Gastroesophageal sphincter (tissue), 4 donors: Measurements from ENCODE around the gene VSIG10L. TPM values are rescaled to one million over a fixed set of nuclear protein-coding genes. Genes with fewer than 3 reads are reported as not detected.

Experiments used
- ATAC-seq: fragments of 150-250 bp; one replicate; pipeline ENCODE4 v1.9.1; 2016; ENCODE audit warnings: mild to moderate bottlenecking, moderate library complexity
- H3K27ac ChIP-seq, 4 donors: fragments of 200-600 bp; sonication (generic) in 3 of 4; 1 replicate in 3 of 4; 2 replicates in 1 of 4; pipeline ENCODE4 v1.5.1; 2016 to 2019
- H3K27me3 ChIP-seq: fragments of 200-600 bp; sonication (generic); one replicate; pipeline ENCODE4 v1.5.1; 2019
- H3K36me3 ChIP-seq, 2 donors: fragments of 200-600 bp; sonication (generic); one replicate each; pipeline ENCODE4 v1.5.1; 2019; ENCODE audit warnings: control low read depth in 1 of 2
- H3K4me1 ChIP-seq, 3 donors: fragments of 200-600 bp; sonication (generic); 1 replicate in 2 of 3; 2 replicates in 1 of 3; pipeline ENCODE4 v1.5.1; 2016 to 2019; ENCODE audit warnings: control low read depth in 2 of 3
- H3K4me3 ChIP-seq, 2 donors: fragments of 200-600 bp; sonication (generic); one replicate each; pipeline ENCODE4 v1.5.1; 2019; ENCODE audit warnings: mild to moderate bottlenecking in 1 of 2, moderate library complexity in 1 of 2
- H3K9me3 ChIP-seq, 3 donors: fragments of 200-600 bp; sonication (generic); one replicate each; pipeline ENCODE4 v1.5.1; 2017 to 2019; ENCODE audit warnings: control low read depth in 2 of 3
- EP300 ChIP-seq: sonication (generic); formaldehyde crosslinking; IDR thresholded peaks from one replicate; pipeline ENCODE4 v1.6.1; 2017; ENCODE audit warnings: antibody characterized with exemption, mild to moderate bottlenecking
- POLR2A ChIP-seq, 2 donors: fragments of 450-650 bp; IDR thresholded peaks; one replicate each; pipeline ENCODE4 v1.6.1; 2017; ENCODE audit warnings: antibody characterized with exemption in 2 of 2, mild to moderate bottlenecking in 2 of 2, moderate library complexity in 1 of 2
- POLR2AphosphoS5 ChIP-seq: sonication (generic); formaldehyde crosslinking; IDR thresholded peaks from one replicate; pipeline ENCODE4 v1.6.1; 2017; ENCODE audit warnings: antibody characterized with exemption
- WGBS, 2 donors: methylation state at CpG; one replicate each; pipeline ENCODE4 v1.1.5; 2018; ENCODE audit warnings: low coverage in 1 of 2; 5-methylcytosine and 5-hydroxymethylcytosine counted together
- total RNA-seq, 4 donors: library from RNA; depleted of rRNA; stranded (reverse); fragments of >200 nt; gene quantifications; one replicate each; pipeline ENCODE4 v1.1.0, GENCODE V29; 2016
- TF ChIP-seq, protein P1 (sequence below), 4 experiments: fragments of 200-600 bp in 2 of 4; fragments of 450-650 bp in 2 of 4; sonication (generic) in 1 of 4; IDR thresholded peaks; one replicate each; pipeline ENCODE4 v1.5.1; 2017 to 2019; ENCODE audit warnings: antibody characterized with exemption in 4 of 4, mild to moderate bottlenecking in 2 of 4, moderate library complexity in 2 of 4

The VSIG10L gene
- total RNA-seq, 4 donors from 2014 or later: 1.5 to 3.6 (median 2.5) TPM

DNA sequence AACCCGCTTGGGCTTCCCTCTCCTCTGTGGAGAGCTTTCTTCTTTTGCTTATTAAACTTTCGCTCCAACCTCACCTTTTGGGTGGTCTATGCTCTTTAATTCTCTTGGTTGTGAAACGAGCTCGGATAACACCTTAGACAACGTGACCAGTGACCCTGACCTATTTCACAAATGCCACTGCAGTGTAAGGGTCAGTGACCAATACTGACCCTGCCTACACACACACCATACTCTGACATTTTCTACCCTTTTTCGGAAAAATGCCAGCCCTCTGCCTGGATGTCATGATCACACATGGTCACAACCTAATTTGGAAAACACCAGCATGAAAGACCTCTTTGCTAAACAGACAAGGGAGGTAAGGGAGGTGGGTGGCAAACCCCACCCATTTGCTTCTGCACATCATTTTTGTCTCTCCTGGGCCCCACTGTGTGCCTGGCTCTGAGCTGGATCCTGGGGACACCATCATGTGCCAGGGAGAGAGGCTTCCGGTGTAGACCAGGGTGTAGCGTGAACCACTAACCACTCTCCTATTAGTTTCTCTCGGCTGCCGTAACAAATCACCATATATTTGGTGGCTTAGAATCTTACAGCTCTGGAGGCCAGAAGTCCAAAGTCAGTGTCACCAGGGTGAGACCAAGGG, 14.3 kb upstream of the VSIG10L start:
- TF ChIP-seq, protein P1, sequence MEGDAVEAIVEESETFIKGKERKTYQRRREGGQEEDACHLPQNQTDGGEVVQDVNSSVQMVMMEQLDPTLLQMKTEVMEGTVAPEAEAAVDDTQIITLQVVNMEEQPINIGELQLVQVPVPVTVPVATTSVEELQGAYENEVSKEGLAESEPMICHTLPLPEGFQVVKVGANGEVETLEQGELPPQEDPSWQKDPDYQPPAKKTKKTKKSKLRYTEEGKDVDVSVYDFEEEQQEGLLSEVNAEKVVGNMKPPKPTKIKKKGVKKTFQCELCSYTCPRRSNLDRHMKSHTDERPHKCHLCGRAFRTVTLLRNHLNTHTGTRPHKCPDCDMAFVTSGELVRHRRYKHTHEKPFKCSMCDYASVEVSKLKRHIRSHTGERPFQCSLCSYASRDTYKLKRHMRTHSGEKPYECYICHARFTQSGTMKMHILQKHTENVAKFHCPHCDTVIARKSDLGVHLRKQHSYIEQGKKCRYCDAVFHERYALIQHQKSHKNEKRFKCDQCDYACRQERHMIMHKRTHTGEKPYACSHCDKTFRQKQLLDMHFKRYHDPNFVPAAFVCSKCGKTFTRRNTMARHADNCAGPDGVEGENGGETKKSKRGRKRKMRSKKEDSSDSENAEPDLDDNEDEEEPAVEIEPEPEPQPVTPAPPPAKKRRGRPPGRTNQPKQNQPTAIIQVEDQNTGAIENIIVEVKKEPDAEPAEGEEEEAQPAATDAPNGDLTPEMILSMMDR (IDR thresholded peaks at IDR 0.05): no peak
- TF ChIP-seq EP300 (no peak), POLR2AphosphoS5 (no peak), POLR2A (IDR thresholded peaks at IDR 0.05) (no peak)

DNA sequence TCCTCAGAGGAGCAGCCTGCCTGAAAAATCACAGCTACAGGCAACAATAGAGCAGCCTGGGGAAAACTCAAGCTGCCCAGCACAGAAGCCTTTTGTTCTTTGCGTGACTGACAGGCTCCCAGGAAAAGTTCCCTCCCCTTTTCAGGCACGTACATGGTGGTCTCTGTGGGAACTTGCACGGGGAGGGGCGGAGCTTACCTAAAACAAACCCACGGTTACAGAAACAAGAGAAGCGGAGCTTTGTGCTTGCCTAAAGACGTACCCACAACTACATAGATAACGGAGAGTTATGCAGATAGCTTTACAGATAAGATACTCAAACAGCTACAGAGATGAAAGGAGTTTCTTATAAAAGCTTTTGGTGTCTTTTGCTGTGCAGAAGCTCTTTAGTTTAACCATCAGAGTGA, 12.8 kb upstream of the VSIG10L start:
- ATAC-seq: no peak
- TF ChIP-seq EP300: no peak
- TF ChIP-seq, protein P1 (IDR thresholded peaks at IDR 0.05): no peak
- TF ChIP-seq POLR2A (IDR thresholded peaks at IDR 0.05): no peak
- TF ChIP-seq POLR2AphosphoS5: no peak
- Histone ChIP-seq H3K4me3 (no peak overlapping the region), H3K9me3 (no peaks in the 10 kb centered on the region), H3K27me3 (no peaks in the 10 kb centered on the region), H3K36me3 (peaks cover 0 to 33% of the 10 kb centered on the region in 2 donors), H3K4me1 (peaks cover 0 to 15% (median 0%) of the 10 kb centered on the region in 3 donors), H3K27ac (no peak overlapping the region)
- WGBS, 2 donors: 40 to 41% methylated on average over 3 to 8 of the region's 8 CpGs

More for the DNA sequence above, 14.3 kb upstream of the VSIG10L start:
- peaks cover 0 to 18% of the 10 kb centered on the region in 2 donors for H3K36me3 ChIP-seq
- WGBS, 2 donors: 95 to 100% methylated on average over 2 to 8 of the region's 10 CpGs
- no peaks in the 10 kb centered on the region for H3K9me3 ChIP-seq
- H3K27me3 ChIP-seq: no peaks in the 10 kb centered on the region
- ATAC-seq: no peak
- H3K4me1 ChIP-seq: peaks cover 0 to 17% (median 0%) of the 10 kb centered on the region in 3 donors
- H3K27ac ChIP-seq: no peak overlapping the region
- H3K4me3 ChIP-seq: no peak overlapping the region

DNA sequence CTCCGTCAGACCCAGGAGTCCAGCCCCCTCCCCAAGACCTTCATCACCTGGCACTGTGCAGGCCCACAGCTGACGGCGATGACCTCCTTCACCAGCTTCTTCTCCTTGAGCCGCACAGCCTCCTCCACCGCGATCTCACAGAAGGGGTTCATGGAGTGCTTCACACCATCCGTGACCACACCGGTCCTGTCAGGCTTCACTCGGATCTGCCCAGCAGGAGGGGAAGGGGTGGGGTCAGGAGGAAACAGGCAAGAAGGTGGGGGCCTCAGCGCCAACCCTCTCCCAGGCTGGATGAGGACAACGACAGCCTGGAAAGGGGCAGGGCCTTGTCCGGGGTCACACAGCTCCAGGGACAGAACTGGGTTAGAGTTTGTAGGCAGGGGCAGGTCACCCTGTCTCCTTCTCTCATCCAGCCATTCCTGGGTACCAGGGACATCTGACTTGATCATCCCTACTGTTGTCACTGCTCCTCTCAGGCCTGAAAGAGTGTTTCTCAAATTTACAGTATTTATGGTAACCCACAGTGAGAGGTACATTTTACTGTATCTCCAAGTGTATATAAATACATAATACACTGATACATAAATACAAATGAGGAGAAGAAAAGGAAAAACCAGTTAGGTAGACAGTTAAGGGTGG, 12.3 kb upstream of the VSIG10L start:
- TF ChIP-seq EP300: no peak
- TF ChIP-seq POLR2A (IDR thresholded peaks at IDR 0.05): no peak
- TF ChIP-seq, protein P1 (IDR thresholded peaks at IDR 0.05): no peak
- no peak for TF ChIP-seq POLR2AphosphoS5
- Histone ChIP-seq H3K9me3 (no peaks in the 10 kb centered on the region), H3K27me3 (no peaks in the 10 kb centered on the region), H3K4me1 (peaks cover 0 to 10% (median 0%) of the 10 kb centered on the region in 3 donors), H3K4me3 (no peak overlapping the region), H3K36me3 (peaks cover 0 to 37% of the 10 kb centered on the region in 2 donors), H3K27ac (peak overlapping the region in 1 of 4 donors; percentile 22)
- 43 to 60% methylated on average over 3 to 6 of the region's 12 CpGs for whole genome bisulfite sequencing, 2 donors
- no peak for ATAC-seq

DNA sequence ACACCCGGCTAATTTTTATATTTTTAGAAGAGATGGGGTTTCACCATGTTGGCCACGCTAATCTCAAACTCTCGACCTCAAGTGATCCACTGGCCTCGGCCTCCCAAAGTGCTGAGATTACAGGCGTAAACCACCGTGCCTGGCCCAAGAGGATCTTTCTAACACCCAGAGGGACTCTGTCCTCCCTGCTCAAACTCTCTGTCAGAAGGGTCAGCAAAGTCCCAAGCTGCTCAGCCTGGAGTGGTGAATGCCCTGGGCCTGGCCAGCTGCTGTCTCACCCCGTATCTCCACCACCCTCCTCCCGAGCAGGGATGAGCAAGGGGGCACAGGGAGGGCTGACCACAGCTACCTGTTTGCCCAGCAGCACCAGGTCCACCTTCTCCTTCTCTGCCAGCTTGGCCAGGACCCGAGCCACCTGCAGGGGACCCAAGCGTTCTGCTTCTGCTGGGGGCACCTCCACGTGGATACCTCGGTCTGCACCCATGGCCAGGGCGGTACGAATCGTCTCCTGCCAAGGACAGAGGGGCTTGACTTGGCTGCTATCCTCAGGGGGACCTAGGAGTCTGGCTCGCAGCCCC, 10.9 kb upstream of the VSIG10L start:
- 83 to 96% methylated on average over 4 of the region's 16 CpGs for WGBS, 2 donors

More for the DNA sequence above, 10.9 kb upstream of the VSIG10L start:
- H3K9me3 ChIP-seq: no peaks in the 10 kb centered on the region
- peaks cover 0 to 49% of the 10 kb centered on the region in 2 donors for H3K36me3 ChIP-seq
- no peak for ATAC-seq
- TF ChIP-seq POLR2AphosphoS5 (no peak), POLR2A (IDR thresholded peaks at IDR 0.05) (no peak), EP300 (no peak)
- TF ChIP-seq, protein P1 (IDR thresholded peaks at IDR 0.05): no peak
- H3K4me1 ChIP-seq: peaks cover 0 to 5% (median 0%) of the 10 kb centered on the region in 3 donors
- no peaks in the 10 kb centered on the region for H3K27me3 ChIP-seq
- H3K4me3 ChIP-seq: no peak overlapping the region
- H3K27ac ChIP-seq: no peak overlapping the region
